A673 (cell line): ENCODE data around the gene CHAF1A. TPM values are rescaled to one million over a fixed set of nuclear protein-coding genes. Genes with fewer than 3 reads are reported as not detected.

Source experiments
- BruUV-seq: library from RNA; stranded (reverse); fragments of 400-500 nt; replicated peaks from 2 replicates; lab custom pipeline; 2021; lab: Mats Ljungman, UMichigan
- CTCF ChIA-PET: fragments of 300-600 bp; sonication (Branson Sonifier 250); formaldehyde crosslinking; loops from one replicate; lab custom pipeline; 2022; ENCODE audit warnings: antibody characterized with exemption; lab: Charles Lee
- POLR2A ChIA-PET: fragments of 300-600 bp; sonication (Branson Sonifier 250); formaldehyde crosslinking; loops from one replicate; lab custom pipeline; 2022; ENCODE audit warnings: antibody characterized with exemption; ENCODE audit not compliant: low non-redundant PET; lab: Charles Lee
- DNase-seq: peaks from one replicate; pipeline ENCODE4 v3.0.0-alpha.2; 2015; ENCODE audit warnings: low spot score
- H3K27ac ChIP-seq: fragments of 200-600 bp; sonication (generic); 2 replicates; pipeline ENCODE4 v1.5.1; 2016; ENCODE audit warnings: mixed run types, low read depth, mild to moderate bottlenecking, mixed read lengths, antibody characterized with exemption, low read length; ENCODE audit not compliant: poor library complexity, severe bottlenecking
- H3K27me3 ChIP-seq: fragments of 200-600 bp; sonication (generic); replicated peaks from 2 replicates; pipeline ENCODE4 v1.6.1; 2017; ENCODE audit warnings: mixed run types, low read depth, mild to moderate bottlenecking, mixed read lengths, antibody characterized with exemption, low read length; ENCODE audit not compliant: insufficient read depth, poor library complexity
- H3K36me3 ChIP-seq: fragments of 200-600 bp; sonication (generic); 2 replicates; pipeline ENCODE4 v1.6.1; 2016; ENCODE audit warnings: mixed run types, mild to moderate bottlenecking, mixed read lengths, antibody characterized with exemption, low read length; ENCODE audit not compliant: insufficient read depth, poor library complexity, severe bottlenecking
- H3K4me1 ChIP-seq: fragments of 200-600 bp; sonication (generic); 2 replicates; pipeline ENCODE4 v1.6.1; 2017; ENCODE audit warnings: mixed run types, mild to moderate bottlenecking, mixed read lengths, antibody characterized with exemption, low read length; ENCODE audit not compliant: insufficient read depth, poor library complexity, severe bottlenecking
- H3K4me3 ChIP-seq: fragments of 200-600 bp; sonication (generic); 2 replicates; pipeline ENCODE4 v1.5.1; 2016; ENCODE audit warnings: low read depth, mixed run types, mild to moderate bottlenecking, mixed read lengths, low read length; ENCODE audit not compliant: poor library complexity, severe bottlenecking
- H3K9me3 ChIP-seq: fragments of 200-600 bp; sonication (generic); 2 replicates; pipeline ENCODE4 v1.6.1; 2016; ENCODE audit warnings: mixed run types, low read depth, mild to moderate bottlenecking, mixed read lengths, antibody characterized with exemption, low read length; ENCODE audit not compliant: poor library complexity, severe bottlenecking
- EZH2 ChIP-seq: fragments of 200-600 bp; sonication (generic); IDR thresholded peaks from 2 replicates; pipeline ENCODE4 v1.6.1; 2017; ENCODE audit warnings: borderline replicate concordance, low read depth, mild to moderate bottlenecking, mixed read lengths, antibody characterized with exemption, low read length; ENCODE audit not compliant: poor library complexity, severe bottlenecking
- intact Hi-C: fragments of 100-400 bp; cut with micrococcal nuclease; formaldehyde crosslinking; loops from one replicate; pipeline ENCODE4 v1.10.0; 2022; ENCODE audit not compliant: unreplicated experiment
- total RNA-seq: library from RNA; stranded (reverse); gene quantifications from 2 replicates; pipeline ENCODE4 v1.2.3, GENCODE V29; 2021
- TF ChIP-seq, protein P1 (sequence below): fragments of 300-800, 200-600 bp; sonication (generic); conservative IDR thresholded peaks from 2 replicates; pipeline ENCODE4 v1.5.1; 2017; ENCODE audit warnings: low read depth, mild to moderate bottlenecking, antibody characterized with exemption, low read length, moderate library complexity, mixed read lengths

Gene CHAF1A
- total RNA-seq, 1 experiment from 2014 or later = 115 TPM

DNA sequence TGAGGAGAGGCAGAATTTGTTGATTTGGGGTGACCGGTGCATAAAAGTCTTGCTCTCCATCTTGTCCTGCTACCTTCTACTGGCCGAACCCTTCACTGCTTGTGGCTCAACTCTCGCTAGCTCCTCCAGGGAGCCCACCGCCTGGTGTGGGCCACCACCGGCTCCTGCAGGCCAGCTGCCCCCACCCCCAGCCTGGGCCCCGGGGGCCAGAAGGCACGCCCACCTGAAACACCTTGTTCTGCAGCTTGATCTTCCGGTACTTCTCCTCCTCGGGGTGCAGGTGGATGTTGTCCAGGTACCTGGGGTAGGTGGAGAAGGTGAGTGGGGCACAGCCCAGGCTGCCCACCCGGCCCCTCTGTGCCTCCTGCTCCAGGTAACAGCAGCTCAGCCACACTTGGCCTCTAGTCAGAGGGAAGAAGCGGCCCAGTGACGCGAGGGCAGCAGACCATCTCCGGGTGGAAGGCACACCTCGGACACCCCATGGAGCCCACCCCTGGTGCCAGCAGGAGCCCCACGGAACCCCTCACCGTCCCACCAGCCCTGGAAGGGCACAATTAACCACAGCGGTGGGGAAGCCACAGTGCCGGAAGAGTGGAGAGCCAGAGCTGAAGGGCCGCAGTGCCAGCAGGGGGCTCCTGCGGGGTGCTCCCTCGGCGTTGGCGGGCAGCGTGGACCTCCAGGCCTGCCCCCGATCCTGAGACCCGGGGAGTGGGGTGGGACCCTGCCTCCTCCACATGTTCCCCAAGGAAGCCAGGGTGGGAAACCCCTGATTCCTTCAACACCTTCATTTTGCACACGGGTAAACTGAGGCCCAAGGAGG lies 45.1 kb downstream of the CHAF1A start:
- no peaks in the 10 kb centered on the region for H3K4me1 ChIP-seq
- H3K4me3 ChIP-seq = no peak overlapping the region
- no TSS peak for BruUV-seq
- H3K9me3 ChIP-seq = no peaks in the 10 kb centered on the region
- H3K27me3 ChIP-seq = no peaks in the 10 kb centered on the region
- ChIA-PET POLR2A (no interaction called here), CTCF (no interaction called here)
- no peak for DNase-seq
- H3K27ac ChIP-seq = no peak overlapping the region
- TF ChIP-seq, protein P1, sequence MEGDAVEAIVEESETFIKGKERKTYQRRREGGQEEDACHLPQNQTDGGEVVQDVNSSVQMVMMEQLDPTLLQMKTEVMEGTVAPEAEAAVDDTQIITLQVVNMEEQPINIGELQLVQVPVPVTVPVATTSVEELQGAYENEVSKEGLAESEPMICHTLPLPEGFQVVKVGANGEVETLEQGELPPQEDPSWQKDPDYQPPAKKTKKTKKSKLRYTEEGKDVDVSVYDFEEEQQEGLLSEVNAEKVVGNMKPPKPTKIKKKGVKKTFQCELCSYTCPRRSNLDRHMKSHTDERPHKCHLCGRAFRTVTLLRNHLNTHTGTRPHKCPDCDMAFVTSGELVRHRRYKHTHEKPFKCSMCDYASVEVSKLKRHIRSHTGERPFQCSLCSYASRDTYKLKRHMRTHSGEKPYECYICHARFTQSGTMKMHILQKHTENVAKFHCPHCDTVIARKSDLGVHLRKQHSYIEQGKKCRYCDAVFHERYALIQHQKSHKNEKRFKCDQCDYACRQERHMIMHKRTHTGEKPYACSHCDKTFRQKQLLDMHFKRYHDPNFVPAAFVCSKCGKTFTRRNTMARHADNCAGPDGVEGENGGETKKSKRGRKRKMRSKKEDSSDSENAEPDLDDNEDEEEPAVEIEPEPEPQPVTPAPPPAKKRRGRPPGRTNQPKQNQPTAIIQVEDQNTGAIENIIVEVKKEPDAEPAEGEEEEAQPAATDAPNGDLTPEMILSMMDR = no peak
- no peak for TF ChIP-seq EZH2
- peaks cover 63% of the 10 kb centered on the region for H3K36me3 ChIP-seq
- intact Hi-C loops = no loop called here

DNA sequence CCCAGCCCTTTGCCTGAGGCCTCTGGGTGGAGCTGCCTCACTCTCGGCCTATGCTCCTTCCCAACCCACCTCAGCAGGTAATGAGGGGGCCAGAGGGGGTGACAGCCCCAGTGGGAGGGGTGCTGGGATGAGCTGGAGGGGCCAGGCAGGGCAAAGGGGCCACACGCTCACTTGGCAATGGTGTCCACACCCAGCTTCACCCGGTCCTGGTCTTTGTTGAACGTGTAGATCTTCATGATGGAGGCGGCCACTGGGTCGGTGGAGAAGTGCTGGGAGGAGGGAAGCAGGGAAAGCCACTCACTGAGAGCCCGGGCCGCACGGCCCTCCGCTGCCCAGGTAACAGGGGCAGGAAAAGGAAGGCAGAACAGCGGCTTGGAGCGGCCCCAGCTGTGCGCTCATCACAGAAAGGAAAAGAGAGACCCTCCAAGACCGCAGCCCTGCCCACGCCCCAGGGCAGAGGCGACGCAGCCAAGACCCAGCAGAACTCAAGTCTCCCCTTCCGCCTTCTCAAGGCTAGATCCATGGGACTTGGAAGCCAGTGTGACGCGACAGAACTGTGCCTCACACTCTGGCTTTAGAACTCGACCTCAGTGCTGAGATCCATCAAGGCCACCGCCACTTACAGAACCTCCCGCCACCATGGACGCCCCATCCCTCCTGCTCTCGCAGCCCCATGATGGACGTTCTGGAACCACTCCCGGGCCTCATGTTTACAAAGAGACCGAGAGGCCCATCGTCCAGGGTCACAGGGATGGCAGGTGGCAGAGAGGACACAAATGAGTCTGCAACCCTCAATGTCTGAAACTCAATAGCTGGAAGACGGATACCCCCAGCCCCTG lies 45.9 kb downstream of the CHAF1A start:
- no TSS peak for BruUV-seq
- TF ChIP-seq, protein P1 = no peak
- no peak for TF ChIP-seq EZH2
- no peak overlapping the region for H3K27ac ChIP-seq
- no peak overlapping the region for H3K4me3 ChIP-seq
- H3K27me3 ChIP-seq = no peaks in the 10 kb centered on the region
- ChIA-PET POLR2A (no interaction called here), CTCF (no interaction called here)
- no peaks in the 10 kb centered on the region for H3K9me3 ChIP-seq
- intact Hi-C loops = no loop called here
- no peaks in the 10 kb centered on the region for H3K4me1 ChIP-seq
- no peak for DNase-seq
- peaks cover 61% of the 10 kb centered on the region for H3K36me3 ChIP-seq

DNA sequence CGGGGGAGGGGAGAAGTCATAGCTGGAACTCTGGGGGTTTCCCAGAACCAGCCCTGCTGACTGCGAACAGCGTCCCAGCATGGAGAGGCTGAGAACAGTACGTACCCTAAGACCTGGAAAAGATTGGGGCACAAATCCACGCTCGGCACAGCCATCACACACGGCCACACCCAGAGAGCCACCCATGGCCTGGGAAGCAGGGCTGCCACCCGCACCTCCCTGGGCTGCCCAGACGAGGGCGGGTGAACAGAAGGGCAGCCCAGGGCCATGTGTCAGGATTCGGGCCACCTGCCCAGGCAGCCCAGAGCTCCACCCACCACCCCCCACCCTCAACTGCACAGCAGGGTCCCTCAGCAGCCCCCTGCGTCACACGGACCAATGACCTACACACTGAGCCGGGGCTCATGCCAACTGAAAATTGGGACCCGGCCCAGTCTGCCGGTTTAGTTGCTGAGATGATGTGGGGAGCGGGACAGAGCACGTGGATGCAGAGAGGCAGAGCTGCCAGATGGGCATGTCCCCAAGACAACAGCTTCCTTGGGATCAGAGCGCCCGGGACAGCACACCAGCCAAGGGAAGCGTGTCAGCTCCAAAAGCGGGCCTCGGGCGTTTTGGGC lies 46.7 kb downstream of the CHAF1A start:
- Histone ChIP-seq H3K4me3 (no peak overlapping the region), H3K36me3 (peaks cover 60% of the 10 kb centered on the region), H3K4me1 (no peaks in the 10 kb centered on the region), H3K27ac (no peak overlapping the region), H3K9me3 (no peaks in the 10 kb centered on the region), H3K27me3 (no peaks in the 10 kb centered on the region)
- TF ChIP-seq EZH2 = no peak
- TF ChIP-seq, protein P1 = no peak
- CTCF ChIA-PET = no interaction called here
- POLR2A ChIA-PET = interaction anchor here (0.5 kb wide), 1 partner anchor 29 kb away, joined by 5 read pairs; no protein-coding TSS in a partner anchor
- DNase-seq = no peak
- BruUV-seq = no TSS peak
- intact Hi-C loops = no loop called here
